BE2C (cell line): ENCODE measurements around the gene ADGRF5.

Experiments
- DNase-seq: peaks from one replicate; pipeline ENCODE4 v3.0.0-alpha.2; 2020
- H3K27me3 ChIP-seq: fragments of 250-450 bp; sonication (Bioruptor Pico); 2 replicates; pipeline ENCODE4 v1.5.1; 2020; ENCODE audit warnings: mild to moderate bottlenecking
- H3K36me3 ChIP-seq: fragments of 250-450 bp; sonication (Bioruptor Pico); 2 replicates; pipeline ENCODE4 v1.5.1; 2020; ENCODE audit warnings: mild to moderate bottlenecking
- H3K4me1 ChIP-seq: fragments of 250-450 bp; sonication (Bioruptor Pico); 2 replicates; pipeline ENCODE4 v1.5.1; 2020
- H3K4me3 ChIP-seq: 2 replicates; pipeline ENCODE4 v1.5.1; 2011; ENCODE audit warnings: low read depth, low read length
- H3K9me3 ChIP-seq: fragments of 250-450 bp; sonication (Bioruptor Pico); 2 replicates; pipeline ENCODE4 v1.5.1; 2020
- CTCF ChIP-seq: IDR thresholded peaks from 2 replicates; pipeline ENCODE4 v1.5.1; 2012; ENCODE audit warnings: mild to moderate bottlenecking, low read depth, low read length

ADGRF5 gene

GRCh38 chr6:46882645-46883044, 39.1 kb downstream of the ADGRF5 start:
- no peaks in the 10 kb centered on the region; the same call in 1 of the 2 replicates for H3K27me3 ChIP-seq
- no peaks in the 10 kb centered on the region for H3K36me3 ChIP-seq
- no peaks in the 10 kb centered on the region for H3K9me3 ChIP-seq
- H3K4me1 ChIP-seq, result no peaks in the 10 kb centered on the region
- H3K4me3 ChIP-seq, result no peak overlapping the region
- no peak for DNase-seq
- TF ChIP-seq CTCF, result no peak

- H3K4me3 ChIP-seq, result no peak overlapping the region
- no peaks in the 10 kb centered on the region for H3K9me3 ChIP-seq
- DNase-seq, result no peak
- no peak for TF ChIP-seq CTCF
- H3K27me3 ChIP-seq, result no peaks in the 10 kb centered on the region; the same call in 1 of the 2 replicates
- H3K36me3 ChIP-seq, result no peaks in the 10 kb centered on the region
- H3K4me1 ChIP-seq, result no peaks in the 10 kb centered on the region
These were observed 42.7 kb downstream of the ADGRF5 start for GRCh38 chr6:46879003-46879402.

- H3K9me3 ChIP-seq, result no peaks in the 10 kb centered on the region
- H3K36me3 ChIP-seq, result no peaks in the 10 kb centered on the region
- DNase-seq, result no peak
- H3K4me3 ChIP-seq, result no peak overlapping the region
- H3K4me1 ChIP-seq, result no peaks in the 10 kb centered on the region
- no peaks in the 10 kb centered on the region for H3K27me3 ChIP-seq
- no peak for TF ChIP-seq CTCF
These were observed 45.6 kb downstream of the ADGRF5 start for GRCh38 chr6:46876126-46876525.

- no peaks in the 10 kb centered on the region for H3K4me1 ChIP-seq
- no peak for DNase-seq
- H3K27me3 ChIP-seq, result peaks cover 9% of the 10 kb centered on the region; the same call in 1 of the 2 replicates
- no peaks in the 10 kb centered on the region for H3K36me3 ChIP-seq
- no peak for TF ChIP-seq CTCF
- H3K4me3 ChIP-seq, result no peak overlapping the region
- no peaks in the 10 kb centered on the region for H3K9me3 ChIP-seq
These were observed 54.3 kb downstream of the ADGRF5 start for GRCh38 chr6:46867411-46867810.

DNA sequence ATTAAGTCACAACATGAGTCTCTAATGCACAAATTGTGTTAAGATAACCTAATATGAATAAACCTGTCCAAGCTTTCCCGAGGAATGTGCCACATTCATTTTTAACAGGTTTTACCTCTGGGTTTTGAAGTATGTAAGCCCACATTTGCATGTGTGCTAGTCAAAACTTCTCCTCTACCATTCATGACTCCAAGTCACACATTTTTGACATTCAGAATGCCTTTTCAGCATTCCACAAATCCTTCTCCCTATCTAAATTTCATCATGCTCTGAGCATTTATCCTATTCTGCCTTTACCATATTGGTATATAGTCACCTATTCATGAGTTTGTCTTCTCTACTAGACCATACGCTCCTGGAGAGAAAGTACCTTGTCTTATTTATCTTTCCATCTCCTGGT, 56.5 kb downstream of the ADGRF5 start:
- Histone ChIP-seq H3K4me1 (no peaks in the 10 kb centered on the region), H3K36me3 (no peaks in the 10 kb centered on the region), H3K4me3 (no peak overlapping the region), H3K9me3 (no peaks in the 10 kb centered on the region), H3K27me3 (peaks cover 18% of the 10 kb centered on the region)
- no peak for TF ChIP-seq CTCF
- no peak for DNase-seq

- Histone ChIP-seq H3K36me3 (no peaks in the 10 kb centered on the region), H3K4me1 (no peaks in the 10 kb centered on the region), H3K27me3 (peaks cover 18% of the 10 kb centered on the region), H3K4me3 (no peak overlapping the region), H3K9me3 (no peaks in the 10 kb centered on the region)
- no peak for TF ChIP-seq CTCF
- no peak for DNase-seq
These were observed 57.9 kb downstream of the ADGRF5 start for GRCh38 chr6:46863791-46864190.
